ENCODE results near the gene KCNQ4. TPM values are rescaled to one million over a fixed set of nuclear protein-coding genes. Genes with fewer than 3 reads are reported as not detected.

Gene KCNQ4
- total RNA-seq, 1 experiment from 2014 or later = 1.4 TPM

DNA sequence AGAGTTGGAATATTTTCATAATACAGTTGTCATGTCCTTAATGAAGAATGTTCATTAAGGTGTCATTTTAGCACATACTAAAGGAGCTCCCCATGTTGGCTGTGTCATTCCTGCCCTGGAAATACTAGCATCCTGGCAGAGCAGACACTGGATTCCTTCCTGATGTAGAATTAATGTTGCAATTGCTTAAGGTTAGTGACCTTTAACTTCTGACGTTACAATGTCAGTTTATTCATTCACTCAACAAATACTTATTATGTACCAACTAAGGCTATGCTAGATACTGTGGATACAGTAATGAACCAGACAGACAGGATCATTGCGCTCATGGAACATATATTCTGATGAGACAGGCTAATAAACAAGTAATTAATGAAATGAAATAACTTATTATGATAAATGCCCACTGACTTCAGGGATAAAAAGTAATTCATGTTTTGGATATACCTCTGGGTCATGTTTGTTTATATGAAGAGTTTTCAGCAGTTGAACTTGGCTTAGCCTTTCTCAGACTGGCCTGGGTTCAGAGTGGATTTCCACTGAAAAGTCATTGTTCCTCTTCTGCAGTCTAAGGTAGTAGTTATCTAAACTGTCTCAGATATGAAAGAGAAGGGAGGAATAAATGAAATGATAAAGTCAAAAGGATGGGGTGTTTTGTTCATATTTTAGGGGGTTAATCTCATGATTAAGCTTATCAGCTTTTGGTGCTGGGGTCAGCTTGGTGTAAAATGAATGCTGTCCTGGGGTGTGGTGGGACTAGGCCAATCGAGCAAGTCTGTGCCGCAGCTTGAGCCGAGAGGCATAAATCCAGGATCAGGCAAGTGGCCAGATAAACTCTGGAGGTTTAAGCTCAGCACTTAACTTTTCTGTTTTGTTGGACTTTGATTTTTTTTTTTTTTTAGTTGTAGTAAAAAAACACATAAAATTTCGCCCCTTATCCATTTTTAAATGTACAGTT lies 43.3 kb upstream of the KCNQ4 start:
- WGBS (ENCODE audit: extremely low coverage, insufficient read length, low lambda C conversion rate) = no CpG with 5 or more reads among the region's 6 CpGs
- no peak overlapping the region for H3K14ac ChIP-seq (ENCODE audit: insufficient read depth, low read length)
- no peak overlapping the region for H2BK120ac ChIP-seq (ENCODE audit: low read depth, low read length, poor library complexity, severe bottlenecking)
- no peak overlapping the region for H4K91ac ChIP-seq (ENCODE audit: insufficient read length, low read depth, low read length)
- H3K4me1 ChIP-seq (ENCODE audit: insufficient read depth, low read length) = no peaks in the 10 kb centered on the region
- no peak overlapping the region for H3K56ac ChIP-seq (ENCODE audit: insufficient read length, low read depth, low read length)
- H2BK20ac ChIP-seq (ENCODE audit: low read depth, low read length, poor library complexity, severe bottlenecking) = no peak overlapping the region
- no peak for DNase-seq
- 0 out of 2 replicates have a peak, but pooled peaks cover 2% of the 10 kb centered on the region for H3K79me2 ChIP-seq (ENCODE audit: insufficient read depth, low read length)
- TF ChIP-seq, protein P1, sequence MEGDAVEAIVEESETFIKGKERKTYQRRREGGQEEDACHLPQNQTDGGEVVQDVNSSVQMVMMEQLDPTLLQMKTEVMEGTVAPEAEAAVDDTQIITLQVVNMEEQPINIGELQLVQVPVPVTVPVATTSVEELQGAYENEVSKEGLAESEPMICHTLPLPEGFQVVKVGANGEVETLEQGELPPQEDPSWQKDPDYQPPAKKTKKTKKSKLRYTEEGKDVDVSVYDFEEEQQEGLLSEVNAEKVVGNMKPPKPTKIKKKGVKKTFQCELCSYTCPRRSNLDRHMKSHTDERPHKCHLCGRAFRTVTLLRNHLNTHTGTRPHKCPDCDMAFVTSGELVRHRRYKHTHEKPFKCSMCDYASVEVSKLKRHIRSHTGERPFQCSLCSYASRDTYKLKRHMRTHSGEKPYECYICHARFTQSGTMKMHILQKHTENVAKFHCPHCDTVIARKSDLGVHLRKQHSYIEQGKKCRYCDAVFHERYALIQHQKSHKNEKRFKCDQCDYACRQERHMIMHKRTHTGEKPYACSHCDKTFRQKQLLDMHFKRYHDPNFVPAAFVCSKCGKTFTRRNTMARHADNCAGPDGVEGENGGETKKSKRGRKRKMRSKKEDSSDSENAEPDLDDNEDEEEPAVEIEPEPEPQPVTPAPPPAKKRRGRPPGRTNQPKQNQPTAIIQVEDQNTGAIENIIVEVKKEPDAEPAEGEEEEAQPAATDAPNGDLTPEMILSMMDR (conservative IDR thresholded peaks at IDR 0.05) = no peak
- peaks cover 9 to 14% of the 10 kb centered on the region in 2 experiments for H3K4me1 Mint-ChIP-seq
- no peaks in the 10 kb centered on the region for H3K27me3 Mint-ChIP-seq (ENCODE audit: low read depth)
- no peak overlapping the region for H4K8ac ChIP-seq (replicated peaks; ENCODE audit: insufficient read length, low read depth, low read length)
- no peaks in the 10 kb centered on the region for H3K27me3 ChIP-seq (ENCODE audit: insufficient read depth, low read length)
- H3K4me3 Mint-ChIP-seq = no peak overlapping the region
- H2BK15ac ChIP-seq (ENCODE audit: low read depth, low read length) = no peak overlapping the region
- no peak overlapping the region for H3K23ac ChIP-seq (ENCODE audit: insufficient read length, low read depth, low read length)
- peaks cover 13 to 55% (median 40%) of the 10 kb centered on the region in 3 experiments; a peak in 6 of 7 replicates for H3K36me3 Mint-ChIP-seq (ENCODE audit: insufficient read depth in 1 of 3, low read depth in 3 of 3)
- H4K20me1 ChIP-seq (ENCODE audit: control insufficient read depth, insufficient read depth, insufficient read length) = no peaks in the 10 kb centered on the region
- H2AK5ac ChIP-seq (ENCODE audit: insufficient read length, low read length) = no peak overlapping the region
- no peaks in the 10 kb centered on the region for H3K9me3 Mint-ChIP-seq
- H3K27ac ChIP-seq (ENCODE audit: insufficient read length, low read depth, low read length) = no peak overlapping the region
- no peak overlapping the region for H3K9ac ChIP-seq (ENCODE audit: extremely low read depth, insufficient read length, low read length)
- H3K18ac ChIP-seq (ENCODE audit: insufficient read length, low read depth, low read length) = no peak overlapping the region
- H3K9me3 ChIP-seq (ENCODE audit: control insufficient read depth, low read depth, low read length) = no peaks in the 10 kb centered on the region
- no peak overlapping the region for H4K5ac ChIP-seq (ENCODE audit: insufficient read length, low read depth, low read length)
- H3K4ac ChIP-seq (ENCODE audit: low read depth, low read length) = no peak overlapping the region
- H3K79me1 ChIP-seq (ENCODE audit: insufficient read depth, low read depth, low read length, poor library complexity, severe bottlenecking) = no peaks in the 10 kb centered on the region
- no peak overlapping the region for H2BK5ac ChIP-seq (ENCODE audit: insufficient read length, low read length)
- H3K27ac Mint-ChIP-seq = no peak overlapping the region
- H3T11ph ChIP-seq (ENCODE audit: low read length) = no peak overlapping the region
- no peak overlapping the region for H2AFZ ChIP-seq (ENCODE audit: low read length)
- no peak overlapping the region for H2BK12ac ChIP-seq (ENCODE audit: insufficient read length, low read depth, low read length)
- H3K4me2 ChIP-seq (ENCODE audit: insufficient read depth, insufficient read length, low read length) = no peak overlapping the region
- H3K23me2 ChIP-seq (ENCODE audit: insufficient read length, low read depth, low read length, poor library complexity, severe bottlenecking) = no peaks in the 10 kb centered on the region
